VCaP (cell line): Measurements from ENCODE around the gene GANC.
A peak's percentile ranks its signal among the peaks of the same experiment; 100 is the strongest.

ENCODE experiments used
- H3K27ac ChIP-seq: fragments of 450-650 bp; 2 replicates; pipeline ENCODE4 v1.5.1; 2017
- CTCF ChIP-seq: fragments of 450-650 bp; conservative IDR thresholded peaks from 2 replicates; pipeline ENCODE4 v1.5.1; 2017; ENCODE audit warnings: mild to moderate bottlenecking, moderate library complexity

GANC gene

DNA sequence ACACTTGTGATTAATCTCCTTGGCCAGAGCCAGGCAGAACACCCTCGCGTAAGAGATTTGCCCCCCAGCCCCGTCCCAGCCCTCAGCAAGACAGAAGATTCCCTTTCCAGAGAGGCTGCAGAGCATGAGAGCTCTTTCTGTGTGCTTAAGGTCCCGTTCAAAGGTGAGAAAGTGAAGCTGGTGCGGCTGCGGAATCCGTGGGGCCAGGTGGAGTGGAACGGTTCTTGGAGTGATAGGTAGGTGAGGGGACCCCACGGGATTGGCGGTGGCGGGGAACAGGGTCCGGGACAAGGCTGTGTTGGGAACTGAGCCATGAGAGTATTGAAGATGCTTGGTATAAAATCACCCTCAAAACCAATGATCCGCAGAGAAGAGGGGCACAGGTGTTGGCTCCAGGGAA lies 121.1 kb downstream of the GANC start:
- H3K27ac ChIP-seq, result no peak overlapping the region
- TF ChIP-seq CTCF, result no peak

DNA sequence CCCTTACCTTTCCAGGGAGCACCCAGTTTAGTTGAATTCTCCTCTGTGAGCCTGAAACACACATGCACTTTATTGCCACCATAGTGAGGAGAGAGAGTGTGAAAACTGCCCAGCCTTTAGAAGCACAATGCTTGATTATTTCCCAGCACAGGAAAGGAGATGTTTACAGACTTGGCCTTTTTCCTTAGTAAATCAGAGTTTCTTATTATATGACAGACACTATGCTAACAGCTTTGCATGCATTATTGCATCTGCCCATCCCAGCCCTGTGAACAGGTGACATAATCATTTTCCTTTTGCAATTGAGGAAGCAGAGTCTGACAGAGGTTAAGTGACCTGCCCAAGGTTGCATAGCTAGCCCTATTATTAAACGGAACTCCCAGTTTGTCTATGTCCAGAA lies 122.8 kb downstream of the GANC start:
- H3K27ac ChIP-seq, result peak overlapping the region; percentile 14; the same call in 1 of the 2 replicates
- no peak for TF ChIP-seq CTCF

DNA sequence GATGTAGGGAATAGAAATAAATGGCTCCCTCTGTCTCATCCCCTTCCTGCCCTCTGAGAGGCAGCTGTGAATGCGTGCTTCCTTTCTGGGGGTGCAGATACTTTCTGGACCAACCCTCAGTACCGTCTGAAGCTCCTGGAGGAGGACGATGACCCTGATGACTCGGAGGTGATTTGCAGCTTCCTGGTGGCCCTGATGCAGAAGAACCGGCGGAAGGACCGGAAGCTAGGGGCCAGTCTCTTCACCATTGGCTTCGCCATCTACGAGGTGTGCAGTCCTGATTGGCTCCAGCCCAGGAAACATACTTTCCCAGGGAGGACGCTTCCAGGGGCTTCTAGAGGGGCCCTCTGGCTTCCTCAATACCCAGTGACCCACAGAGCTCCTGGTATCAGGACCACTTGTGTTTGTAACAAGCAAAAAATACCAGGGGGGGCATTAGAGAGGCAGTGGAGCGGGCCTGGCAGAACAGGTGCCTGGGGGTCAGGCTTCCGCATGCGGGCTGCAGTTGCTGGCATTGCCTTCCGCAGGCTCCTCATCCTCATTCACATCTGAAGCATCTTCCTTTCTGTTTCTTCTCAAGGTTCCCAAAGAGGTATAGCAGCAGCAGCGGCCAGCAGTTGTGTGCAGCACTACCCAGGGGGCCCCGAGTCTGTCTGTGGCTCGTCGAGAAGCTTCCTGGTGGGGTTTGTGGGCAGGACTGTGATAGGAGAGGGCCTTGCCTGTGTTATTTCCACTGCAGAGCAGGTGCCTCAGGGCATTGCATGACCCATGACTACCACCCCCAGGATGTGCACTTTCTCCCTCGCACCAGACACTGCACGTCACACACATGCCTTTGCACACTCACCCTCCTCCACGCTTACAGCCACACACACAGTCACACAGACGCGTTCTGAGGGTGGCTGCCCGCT lies 128.8 kb downstream of the GANC start:
- no peak for TF ChIP-seq CTCF
- no peak overlapping the region for H3K27ac ChIP-seq

GRCh38 chr15:42402455-42403205 lies 129.6 kb downstream of the GANC start:
- TF ChIP-seq CTCF, result no peak
- H3K27ac ChIP-seq, result no peak overlapping the region

GRCh38 chr15:42403389-42403788 lies 130.4 kb downstream of the GANC start:
- TF ChIP-seq CTCF, result no peak
- H3K27ac ChIP-seq, result no peak overlapping the region

DNA sequence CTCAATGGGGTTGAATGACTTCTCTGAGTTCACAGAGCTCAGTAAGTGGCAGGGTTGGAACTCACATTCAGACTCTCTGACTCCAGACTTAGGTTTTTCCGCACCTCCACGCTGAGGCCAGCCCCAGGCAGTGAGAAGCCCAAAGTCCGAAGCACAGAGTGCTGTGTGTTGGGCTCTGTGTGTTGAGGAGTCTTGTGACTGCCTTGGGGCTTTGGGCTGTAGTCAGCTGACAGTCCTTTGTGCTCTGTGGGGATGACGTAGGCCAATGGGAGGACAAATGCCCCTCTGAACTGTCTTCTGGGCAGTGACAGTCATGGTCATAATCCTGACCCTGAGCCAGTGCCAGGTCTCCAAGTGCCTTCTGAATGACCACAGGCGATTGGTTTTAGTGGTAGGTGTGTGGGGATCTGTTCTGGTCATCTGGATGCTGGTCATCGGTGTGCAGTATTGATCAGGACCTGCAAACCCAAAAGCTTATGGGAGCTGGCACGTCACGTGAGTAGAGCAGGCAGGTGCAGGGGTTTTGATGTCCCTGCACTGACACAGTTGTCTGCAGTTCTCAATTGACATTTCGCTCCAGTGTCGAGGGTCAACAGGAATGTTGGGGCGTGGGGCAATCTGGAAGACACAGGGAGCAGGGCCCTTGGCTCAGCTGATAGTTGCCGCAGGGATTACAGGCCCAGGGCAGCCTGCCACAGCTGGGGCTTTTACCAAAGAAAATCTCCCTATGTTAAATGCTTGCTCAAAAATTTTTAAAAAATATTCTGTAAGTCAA lies 131.6 kb downstream of the GANC start:
- TF ChIP-seq CTCF, result no peak
- H3K27ac ChIP-seq, result no peak overlapping the region
